ENCODE measurements around the gene RPS27L. TPM values are rescaled to one million over a fixed set of nuclear protein-coding genes. Genes with fewer than 3 reads are reported as not detected.

Gene RPS27L
- total and polyA plus RNA-seq, 2 donors (not counting 1 experiment from before 2014, with no cell fraction given) = 21.6 to 50.9 TPM

GRCh38 chr15:63178034-63178433 is 20.8 kb upstream of the RPS27L start:
- Histone ChIP-seq H3K4me1 (ENCODE audit: control insufficient read depth in 2 of 2, insufficient read depth in 2 of 2, low read length in 2 of 2) (no peaks in the 10 kb centered on the region), H4K20me1 (ENCODE audit: control insufficient read depth, insufficient read depth, low read length, poor library complexity, severe bottlenecking) (no peaks in the 10 kb centered on the region), H3K36me3 (replicated peaks in 1 of 2; ENCODE audit: control extremely low read depth in 1 of 2, control insufficient read depth in 1 of 2, extremely low read depth in 1 of 2, insufficient read depth in 2 of 2, low read length in 1 of 2) (no peaks in the 10 kb centered on the region), H2AFZ (ENCODE audit: insufficient read depth, low read depth, low read length, poor library complexity, severe bottlenecking) (no peak overlapping the region), H3K9me3 (ENCODE audit: control extremely low read depth in 1 of 3, control insufficient read depth in 2 of 3, insufficient read depth in 1 of 3, low read length in 2 of 3) (no peaks in the 10 kb centered on the region), H3K9ac (ENCODE audit: low read length) (no peak overlapping the region), H3K27me3 (replicated peaks in 1 of 4; ENCODE audit: control extremely low read depth in 1 of 4, control insufficient read depth in 3 of 4, insufficient read depth in 4 of 4, low read length in 3 of 4) (no peaks in the 10 kb centered on the region), H3K4me2 (replicated peaks; ENCODE audit: low read depth, low read length, poor library complexity, severe bottlenecking) (no peak overlapping the region), H3K27ac (ENCODE audit: low read length in 2 of 2) (no peak overlapping the region), H3K4me3 (ENCODE audit: control extremely low read depth in 1 of 5, extremely low read depth in 1 of 5, insufficient read depth in 1 of 5, low read depth in 2 of 5, low read length in 4 of 5) (no peak overlapping the region), H3K79me2 (ENCODE audit: control insufficient read depth, insufficient read depth, low read length) (no peaks in the 10 kb centered on the region)
- Mint-ChIP-seq H3K4me1 (no peaks in the 10 kb centered on the region), H3K27ac (no peak overlapping the region), H3K9me3 (ENCODE audit: insufficient read depth) (no peaks in the 10 kb centered on the region), H3K27me3 (no peaks in the 10 kb centered on the region), H3K4me3 (no peak overlapping the region)
- DNase-seq (no peak), ATAC-seq (ENCODE audit: low read depth) (no peak)
- intact Hi-C loops (cut with micrococcal nuclease) = no loop called here
- POLR2A ChIA-PET = no interaction called here
- CTCF ChIA-PET = no interaction called here
- WGBS (ENCODE audit: insufficient coverage) = 80% methylated on average over 3 of the region's 5 CpGs
- TF ChIP-seq, protein P1, sequence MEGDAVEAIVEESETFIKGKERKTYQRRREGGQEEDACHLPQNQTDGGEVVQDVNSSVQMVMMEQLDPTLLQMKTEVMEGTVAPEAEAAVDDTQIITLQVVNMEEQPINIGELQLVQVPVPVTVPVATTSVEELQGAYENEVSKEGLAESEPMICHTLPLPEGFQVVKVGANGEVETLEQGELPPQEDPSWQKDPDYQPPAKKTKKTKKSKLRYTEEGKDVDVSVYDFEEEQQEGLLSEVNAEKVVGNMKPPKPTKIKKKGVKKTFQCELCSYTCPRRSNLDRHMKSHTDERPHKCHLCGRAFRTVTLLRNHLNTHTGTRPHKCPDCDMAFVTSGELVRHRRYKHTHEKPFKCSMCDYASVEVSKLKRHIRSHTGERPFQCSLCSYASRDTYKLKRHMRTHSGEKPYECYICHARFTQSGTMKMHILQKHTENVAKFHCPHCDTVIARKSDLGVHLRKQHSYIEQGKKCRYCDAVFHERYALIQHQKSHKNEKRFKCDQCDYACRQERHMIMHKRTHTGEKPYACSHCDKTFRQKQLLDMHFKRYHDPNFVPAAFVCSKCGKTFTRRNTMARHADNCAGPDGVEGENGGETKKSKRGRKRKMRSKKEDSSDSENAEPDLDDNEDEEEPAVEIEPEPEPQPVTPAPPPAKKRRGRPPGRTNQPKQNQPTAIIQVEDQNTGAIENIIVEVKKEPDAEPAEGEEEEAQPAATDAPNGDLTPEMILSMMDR (IDR thresholded peaks at IDR 0.05) = no peak
- TF ChIP-seq EZH2 (IDR thresholded peaks at IDR 0.05; ENCODE audit: borderline replicate concordance, insufficient read depth, low read depth, low read length, poor library complexity, severe bottlenecking) = no peak

- Mint-ChIP-seq H3K4me3 (no peak overlapping the region), H3K4me1 (no peaks in the 10 kb centered on the region), H3K27ac (no peak overlapping the region), H3K27me3 (no peaks in the 10 kb centered on the region), H3K9me3 (ENCODE audit: insufficient read depth) (no peaks in the 10 kb centered on the region)
- no peaks in the 10 kb centered on the region for H3K9me3 ChIP-seq (ENCODE audit: control extremely low read depth in 1 of 3, control insufficient read depth in 2 of 3, insufficient read depth in 1 of 3, low read length in 2 of 3)
- intact Hi-C loops (cut with micrococcal nuclease) = no loop called here
- H4K20me1 ChIP-seq (ENCODE audit: control insufficient read depth, insufficient read depth, low read length, poor library complexity, severe bottlenecking) = no peaks in the 10 kb centered on the region
- DNase-seq (no peak), ATAC-seq (ENCODE audit: low read depth) (no peak)
- no peak overlapping the region for H2AFZ ChIP-seq (ENCODE audit: insufficient read depth, low read depth, low read length, poor library complexity, severe bottlenecking)
- H3K36me3 ChIP-seq (replicated peaks in 1 of 2; ENCODE audit: control extremely low read depth in 1 of 2, control insufficient read depth in 1 of 2, extremely low read depth in 1 of 2, insufficient read depth in 2 of 2, low read length in 1 of 2) = no peaks in the 10 kb centered on the region
- no peak overlapping the region for H3K9ac ChIP-seq (ENCODE audit: low read length)
- H3K4me2 ChIP-seq (replicated peaks; ENCODE audit: low read depth, low read length, poor library complexity, severe bottlenecking) = no peak overlapping the region
- H3K27me3 ChIP-seq (replicated peaks in 1 of 4; ENCODE audit: control extremely low read depth in 1 of 4, control insufficient read depth in 3 of 4, insufficient read depth in 4 of 4, low read length in 3 of 4) = no peaks in the 10 kb centered on the region
- no peaks in the 10 kb centered on the region for H3K4me1 ChIP-seq (ENCODE audit: control insufficient read depth in 2 of 2, insufficient read depth in 2 of 2, low read length in 2 of 2)
- ChIA-PET CTCF (no interaction called here), POLR2A (no interaction called here)
- H3K79me2 ChIP-seq (ENCODE audit: control insufficient read depth, insufficient read depth, low read length) = no peaks in the 10 kb centered on the region
- H3K4me3 ChIP-seq (ENCODE audit: control extremely low read depth in 1 of 5, extremely low read depth in 1 of 5, insufficient read depth in 1 of 5, low read depth in 2 of 5, low read length in 4 of 5) = no peak overlapping the region
- TF ChIP-seq, protein P1 (IDR thresholded peaks at IDR 0.05) = no peak
- no peak for TF ChIP-seq EZH2 (IDR thresholded peaks at IDR 0.05; ENCODE audit: borderline replicate concordance, insufficient read depth, low read depth, low read length, poor library complexity, severe bottlenecking)
- H3K27ac ChIP-seq (ENCODE audit: low read length in 2 of 2) = no peak overlapping the region
- 100% methylated on average over 1 of the region's 3 CpGs for WGBS (ENCODE audit: insufficient coverage)
These were observed 19.0 kb upstream of the RPS27L start for GRCh38 chr15:63176302-63176701.
